Measurements from ENCODE around the gene DNAJC8. TPM values are rescaled to one million over a fixed set of nuclear protein-coding genes. Genes with fewer than 3 reads are reported as not detected.

DNAJC8 gene
- total and polyA plus RNA-seq, 2 of the 8 experiments (the other 6 are each of a cell fraction or from before 2014, with no cell fraction given): 116 to 134 TPM

DNA sequence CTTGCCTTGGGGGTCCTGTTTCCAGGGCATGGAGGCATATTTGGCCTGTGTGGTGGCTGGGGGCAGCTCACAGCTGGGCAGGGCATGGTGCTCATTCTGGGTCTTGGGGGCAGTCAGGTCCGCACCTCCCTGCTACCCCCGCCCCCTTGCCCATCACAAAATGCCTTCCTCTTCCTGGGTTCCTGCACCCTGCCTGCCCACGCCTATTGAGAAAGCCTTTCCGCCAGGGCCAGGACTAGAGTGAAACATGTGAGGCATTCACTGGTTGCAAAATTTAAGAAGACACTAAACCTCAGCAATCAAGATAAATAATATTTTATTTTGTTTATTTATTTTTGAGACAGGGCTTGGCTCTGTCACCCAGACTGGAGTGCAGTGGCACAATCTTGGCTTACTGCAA is 76.0 kb downstream of the DNAJC8 start:
- Histone ChIP-seq H3K79me2 (ENCODE audit: control insufficient read depth in 1 of 2, insufficient read depth in 2 of 2, low read length in 2 of 2) (no peaks in the 10 kb centered on the region), H4K8ac (ENCODE audit: extremely low read depth, insufficient read depth, low read length) (no peak overlapping the region), H2AFZ (ENCODE audit: low read length) (no peak overlapping the region), H3K9me3 (ENCODE audit: insufficient read depth in 2 of 2, low read depth in 1 of 2, low read length in 1 of 2) (no peaks in the 10 kb centered on the region), H3K4me2 (ENCODE audit: insufficient read depth in 1 of 2, low read depth in 2 of 2, low read length in 2 of 2) (no peak overlapping the region), H3K9ac (replicated peaks in 1 of 4; ENCODE audit: extremely low read depth in 1 of 4, low read depth in 3 of 4, low read length in 3 of 4) (no peak overlapping the region), H3K56ac (replicated peaks; ENCODE audit: insufficient read length, low read depth, low read length) (no peak overlapping the region), H3K27me3 (replicated peaks in 1 of 4; ENCODE audit: control insufficient read depth in 3 of 4, extremely low read depth in 1 of 4, insufficient read depth in 3 of 4, low read length in 3 of 4) (no peaks in the 10 kb centered on the region), H2BK12ac (ENCODE audit: low read depth, low read length) (no peak overlapping the region), H2BK120ac (replicated peaks; ENCODE audit: low read depth, low read length) (no peak overlapping the region), H2AK5ac (ENCODE audit: low read depth, low read length) (no peak overlapping the region), H2BK5ac (ENCODE audit: low read depth, low read length) (no peak overlapping the region), H4K5ac (ENCODE audit: insufficient read length, low read depth, low read length) (no peak overlapping the region), H3K4me1 (replicated peaks in 1 of 4; ENCODE audit: control insufficient read depth in 3 of 4, insufficient read depth in 4 of 4, low read length in 3 of 4) (no peaks in the 10 kb centered on the region), H3K18ac (ENCODE audit: extremely low read depth, low read length) (no peak overlapping the region), H2BK20ac (ENCODE audit: low read length) (no peak overlapping the region), H4K20me1 (replicated peaks in 1 of 2; ENCODE audit: control insufficient read depth in 1 of 2, insufficient read depth in 2 of 2, low read length in 2 of 2) (no peaks in the 10 kb centered on the region), H2BK15ac (ENCODE audit: low read length) (no peak overlapping the region), H3K4ac (replicated peaks; ENCODE audit: insufficient read length, low read depth, low read length) (no peak overlapping the region), H3K4me3 (ENCODE audit: extremely low read depth in 1 of 4, insufficient read depth in 2 of 4, low read depth in 3 of 4, low read length in 4 of 4) (no peak overlapping the region), H3K23me2 (ENCODE audit: low read depth, low read length) (no peaks in the 10 kb centered on the region), H4K91ac (replicated peaks; ENCODE audit: insufficient read length, low read length) (no peak overlapping the region), H3K27ac (ENCODE audit: low read depth, low read length) (no peak overlapping the region), H3K23ac (ENCODE audit: insufficient read length) (no peak overlapping the region), H3K79me1 (ENCODE audit: low read depth, low read length) (no peaks in the 10 kb centered on the region), H3K14ac (ENCODE audit: insufficient read length) (no peak overlapping the region), H3K36me3 (ENCODE audit: control insufficient read depth in 2 of 4, insufficient read depth in 4 of 4, low read length in 3 of 4) (no peaks in the 10 kb centered on the region)
- 78% methylated on average over 4 of the region's 4 CpGs; no CpG with 5 or more reads in 1 of the 2 experiments for WGBS, 2 experiments (ENCODE audit: extremely low coverage in 1 of 2, insufficient coverage in 1 of 2, insufficient read length in 1 of 2, insufficient replicate concordance in 2 of 2, low coverage in 1 of 2, low lambda C conversion rate in 2 of 2, missing lambda C conversion rate in 1 of 2)
- FAIRE-seq (no peak), DNase-seq (ENCODE audit: low read depth in 1 of 2, low spot score in 2 of 2) (no peak)
- CTCF ChIA-PET (ENCODE audit: partially characterized antibody): no interaction called here
- POLR2A ChIA-PET (ENCODE audit: partially characterized antibody): no interaction called here
- TF ChIP-seq GTF2F1 (IDR thresholded peaks at IDR 0.05; ENCODE audit: borderline replicate concordance, low read depth, low read length) (no peak), CHD1 (IDR thresholded peaks at IDR 0.05; ENCODE audit: low read depth, low read length) (no peak), TAF1 (IDR thresholded peaks at IDR 0.05; ENCODE audit: low read depth, low read length) (no peak), SUZ12 (IDR thresholded peaks at IDR 0.05; ENCODE audit: low read length) (no peak), JUN (IDR thresholded peaks at IDR 0.05; ENCODE audit: low read depth, low read length) (no peak), YY1 (IDR thresholded peaks at IDR 0.05; ENCODE audit: low read depth, low read length) (no peak), BACH1 (IDR thresholded peaks at IDR 0.05; ENCODE audit: low read length) (no peak), RBBP5 (IDR thresholded peaks at IDR 0.05; ENCODE audit: borderline replicate concordance, low read depth, low read length) (no peak), GABPA (IDR thresholded peaks at IDR 0.05; ENCODE audit: borderline replicate concordance, insufficient read depth, low read length) (no peak), ATF2 (IDR thresholded peaks at IDR 0.05; ENCODE audit: low read length) (no peak), RAD21 (IDR thresholded peaks at IDR 0.05 in 1 of 2, conservative IDR thresholded peaks at IDR 0.05 in 1 of 2; ENCODE audit: low read depth in 2 of 2, low read length in 2 of 2) (no peak), TCF12 (IDR thresholded peaks at IDR 0.05; ENCODE audit: low read depth, low read length) (no peak), KDM5A (IDR thresholded peaks at IDR 0.05; ENCODE audit: low read length) (no peak), EZH2 (IDR thresholded peaks at IDR 0.05; ENCODE audit: low read depth, low read length, severe bottlenecking) (no peak)
